NCI-H128 (cell line): Measurements from ENCODE around the gene NELFE.
"Not testable (repeated sequence)": the region's sequence is repeated elsewhere in the genome, so short reads cannot be mapped to it uniquely, and the experiment has no call there.

ENCODE experiments used
- DNase-seq: peaks from one replicate; lab custom pipeline; 2025; ENCODE audit not compliant: unreplicated experiment; lab: John Stamatoyannopoulos, UW

The NELFE gene

DNA sequence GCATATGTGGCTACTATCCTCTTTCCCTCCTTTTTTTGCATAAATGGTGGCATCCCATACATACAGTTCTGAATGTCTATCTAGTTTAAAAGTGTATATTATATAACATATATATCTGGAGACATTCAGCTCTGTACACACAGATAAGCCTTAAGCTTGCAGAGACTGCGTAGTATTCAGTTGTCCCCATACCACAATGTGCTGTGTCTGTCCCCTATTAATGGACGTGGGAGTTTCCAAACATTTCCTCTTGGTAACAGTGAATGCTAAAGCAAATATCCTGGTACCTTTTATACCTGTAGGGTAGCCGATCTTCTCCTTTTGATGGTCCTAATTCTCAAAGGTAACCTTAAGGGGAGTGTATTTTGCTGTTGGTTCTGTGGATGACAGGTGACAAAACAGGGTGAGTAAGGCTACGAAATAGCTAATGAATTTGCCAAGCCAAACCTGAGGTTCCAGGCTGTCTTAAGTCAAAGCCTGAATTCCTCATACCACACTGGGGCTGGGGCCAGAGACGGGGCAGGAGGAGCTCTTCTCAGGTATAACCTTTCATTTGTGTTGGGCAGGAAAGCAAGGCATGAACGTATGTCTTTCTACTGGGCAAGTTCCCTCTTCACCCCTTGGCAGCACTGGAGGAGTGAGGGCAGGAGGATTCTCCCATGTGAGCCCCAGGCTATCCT is 39.0 kb downstream of the NELFE start:
- no peak for DNase-seq

DNA sequence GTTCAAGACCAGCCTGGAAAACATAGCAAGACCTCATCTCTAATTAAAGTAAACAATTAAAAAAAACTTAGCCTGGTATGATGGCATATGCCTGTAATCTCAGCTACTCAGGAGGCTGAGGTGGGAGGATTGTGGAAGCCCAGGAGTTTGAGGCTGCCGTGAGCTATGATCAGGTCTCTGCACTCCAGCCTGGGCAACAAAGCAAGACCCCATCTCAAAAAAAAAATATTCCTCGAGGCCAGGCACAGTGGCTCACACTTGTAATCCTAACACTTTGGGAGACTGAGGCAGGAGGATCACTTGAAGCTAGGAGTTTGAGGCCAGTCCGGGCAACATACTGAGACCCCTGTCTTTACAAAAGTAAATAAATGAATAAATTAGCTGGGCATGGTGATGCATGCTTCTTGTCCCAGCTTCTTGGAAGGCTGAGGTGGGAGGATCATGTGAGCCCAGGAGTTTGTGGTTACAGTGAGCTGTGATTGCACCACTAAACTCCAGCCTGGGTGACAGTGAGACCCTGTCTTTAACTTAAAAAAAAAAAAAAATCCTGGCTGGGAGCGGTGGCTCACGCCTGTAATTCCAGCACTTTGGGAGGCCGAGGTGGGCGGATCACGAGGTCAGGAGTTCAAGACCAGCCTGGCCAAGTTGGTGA is 40.6 kb downstream of the NELFE start:
- no peak for DNase-seq

- DNase-seq = no peak
Observed at GRCh38 chr6:31915756-31916155, 43.0 kb downstream of the NELFE start.

DNA sequence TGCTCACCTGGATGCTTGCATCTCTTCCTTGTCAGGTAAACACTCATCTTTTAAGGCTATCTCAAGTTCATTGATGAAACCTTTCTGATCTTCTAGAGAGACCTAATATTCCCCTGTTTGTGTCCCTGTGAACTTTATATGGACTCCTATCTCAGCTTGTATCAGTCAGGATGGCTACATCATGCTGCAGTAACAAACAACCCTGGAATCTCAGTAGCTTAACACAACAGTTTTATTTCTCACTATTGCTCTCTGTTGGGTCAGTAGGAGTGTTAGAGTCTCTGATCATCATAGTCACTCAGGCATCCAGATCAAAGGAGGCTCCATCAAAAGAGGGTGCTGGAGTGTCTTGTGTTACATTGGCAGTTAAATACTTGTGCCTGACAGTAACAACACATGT is 43.4 kb downstream of the NELFE start:
- DNase-seq = no peak

GRCh38 chr6:31911826-31912585 is 46.8 kb downstream of the NELFE start:
- no peak for DNase-seq

DNA sequence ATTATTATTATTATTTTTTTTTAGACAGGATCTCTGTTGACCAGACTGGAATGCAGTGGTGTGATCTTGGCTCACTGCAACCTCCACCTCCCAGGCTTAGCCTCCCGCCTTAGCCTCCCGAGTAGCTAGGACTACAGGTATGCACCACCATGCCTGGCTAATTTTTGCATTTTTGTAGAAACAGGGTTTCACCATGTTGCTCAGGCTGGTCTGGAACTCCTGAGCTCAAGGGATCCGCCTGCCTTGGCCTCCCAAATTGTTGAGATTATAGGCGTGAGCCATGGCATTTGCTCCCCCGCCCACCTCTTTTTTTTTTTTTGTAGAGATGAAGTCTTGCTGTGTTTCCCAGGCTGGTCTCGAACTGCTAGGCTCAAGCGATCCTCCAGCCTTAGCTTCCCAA is 49.5 kb downstream of the NELFE start:
- not testable (repeated sequence) for DNase-seq

GRCh38 chr6:31908791-31909190 is 50.0 kb downstream of the NELFE start:
- DNase-seq = no peak

GRCh38 chr6:31908255-31908654 is 50.5 kb downstream of the NELFE start:
- not testable (repeated sequence) for DNase-seq

DNA sequence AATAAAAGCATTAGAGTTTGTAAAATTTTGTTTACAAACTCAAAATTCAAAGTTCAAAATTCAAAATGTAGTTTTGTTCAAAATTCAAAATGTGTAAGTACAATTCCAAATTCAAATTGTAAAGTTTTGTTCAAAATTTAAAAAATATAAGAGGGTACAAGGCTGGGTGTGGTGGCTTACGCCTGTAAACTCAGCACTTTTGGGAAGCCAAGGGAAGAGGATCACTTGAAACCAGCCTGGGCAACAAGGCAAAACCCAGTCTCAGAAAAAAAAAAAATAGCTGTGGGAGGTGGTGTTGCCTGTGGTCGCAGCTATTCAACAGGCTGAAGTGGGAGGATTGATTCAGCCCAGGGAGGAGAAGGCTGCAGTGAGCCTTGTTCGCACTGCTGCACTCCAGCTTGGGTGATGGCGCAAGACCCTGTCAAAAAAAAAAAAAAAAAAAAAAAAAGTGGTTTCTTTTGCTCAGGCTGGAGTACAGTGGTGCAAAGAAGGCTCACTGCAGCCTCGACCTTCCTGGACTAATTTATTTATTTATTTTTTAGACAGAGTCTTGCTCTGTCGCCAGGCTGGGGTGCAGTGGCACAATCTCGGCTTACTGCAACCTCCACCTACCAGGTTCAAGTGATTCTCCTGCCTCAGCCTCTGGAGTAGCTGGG is 51.5 kb downstream of the NELFE start:
- DNase-seq = no peak

DNA sequence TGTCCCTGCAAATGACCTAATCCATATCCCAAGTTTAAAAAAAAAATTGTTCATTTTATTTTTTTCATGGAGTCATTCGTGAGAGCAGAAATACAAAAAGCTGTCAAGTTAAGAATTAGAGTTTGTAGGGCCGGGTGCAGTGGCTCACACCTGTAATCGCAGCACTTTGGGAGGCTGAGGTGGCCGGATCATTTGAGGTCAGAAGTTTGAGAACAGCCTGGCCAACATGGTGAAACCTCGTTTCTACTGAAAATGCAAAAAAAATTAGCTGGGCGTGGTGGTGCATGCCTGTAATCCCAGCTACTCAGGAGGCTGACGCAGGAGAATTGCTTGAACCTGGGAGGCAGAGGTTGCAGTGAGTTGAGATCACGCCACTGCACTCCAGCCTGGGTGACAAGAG is 52.0 kb downstream of the NELFE start:
- DNase-seq = not testable (repeated sequence)

DNA sequence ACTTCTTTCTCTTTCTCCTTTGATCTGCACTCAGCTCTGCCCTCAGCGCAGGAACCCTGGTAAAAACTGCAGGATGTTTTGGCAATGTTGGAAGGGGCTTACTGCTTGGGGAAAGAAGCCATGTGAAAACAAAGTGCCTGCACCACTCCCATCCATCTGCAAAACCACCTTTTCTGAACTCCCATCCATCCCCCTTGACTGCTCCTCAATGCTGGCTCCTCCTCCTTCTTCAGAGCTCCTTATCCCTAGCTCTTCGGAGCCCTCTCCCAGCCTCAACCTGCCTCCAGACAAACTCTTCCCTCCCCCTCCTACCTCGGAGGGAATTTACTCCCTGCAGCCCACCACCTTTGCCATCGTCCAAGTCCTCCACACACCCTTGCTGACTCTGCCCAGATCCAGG is 52.6 kb downstream of the NELFE start:
- DNase-seq = no peak

- no peak for DNase-seq
Observed at GRCh38 chr6:31905041-31905440, 53.7 kb downstream of the NELFE start.

- no peak for DNase-seq
Observed at GRCh38 chr6:31903957-31904356, 54.8 kb downstream of the NELFE start.
